ENCODE data around the gene SAFB2. TPM values are rescaled to one million over a fixed set of nuclear protein-coding genes. Genes with fewer than 3 reads are reported as not detected.
A peak's percentile ranks its signal among the peaks of the same experiment; 100 is the strongest.

The SAFB2 gene
- polyA plus RNA-seq, 1 of the 3 experiments (the other 2 are of a cell fraction): 37.7 TPM

- H3K79me2 ChIP-seq (ENCODE audit: insufficient read depth): no peaks in the 10 kb centered on the region
- no peaks in the 10 kb centered on the region for H3K4me1 ChIP-seq (ENCODE audit: control insufficient read depth in 1 of 2, insufficient read depth in 2 of 2, low read depth in 1 of 2, low read length in 1 of 2)
- H3K9ac ChIP-seq: no peak overlapping the region
- no peaks in the 10 kb centered on the region for H3K9me2 ChIP-seq
- no peaks in the 10 kb centered on the region for H3F3A ChIP-seq (replicated peaks; ENCODE audit: insufficient read depth)
- H3K27ac ChIP-seq (ENCODE audit: low read depth in 2 of 2, low read length in 1 of 2): no peak overlapping the region
- TF ChIP-seq CHD2 (IDR thresholded peaks at IDR 0.05; ENCODE audit: low read length, partially characterized antibody): no peak
- TF ChIP-seq, protein P1, sequence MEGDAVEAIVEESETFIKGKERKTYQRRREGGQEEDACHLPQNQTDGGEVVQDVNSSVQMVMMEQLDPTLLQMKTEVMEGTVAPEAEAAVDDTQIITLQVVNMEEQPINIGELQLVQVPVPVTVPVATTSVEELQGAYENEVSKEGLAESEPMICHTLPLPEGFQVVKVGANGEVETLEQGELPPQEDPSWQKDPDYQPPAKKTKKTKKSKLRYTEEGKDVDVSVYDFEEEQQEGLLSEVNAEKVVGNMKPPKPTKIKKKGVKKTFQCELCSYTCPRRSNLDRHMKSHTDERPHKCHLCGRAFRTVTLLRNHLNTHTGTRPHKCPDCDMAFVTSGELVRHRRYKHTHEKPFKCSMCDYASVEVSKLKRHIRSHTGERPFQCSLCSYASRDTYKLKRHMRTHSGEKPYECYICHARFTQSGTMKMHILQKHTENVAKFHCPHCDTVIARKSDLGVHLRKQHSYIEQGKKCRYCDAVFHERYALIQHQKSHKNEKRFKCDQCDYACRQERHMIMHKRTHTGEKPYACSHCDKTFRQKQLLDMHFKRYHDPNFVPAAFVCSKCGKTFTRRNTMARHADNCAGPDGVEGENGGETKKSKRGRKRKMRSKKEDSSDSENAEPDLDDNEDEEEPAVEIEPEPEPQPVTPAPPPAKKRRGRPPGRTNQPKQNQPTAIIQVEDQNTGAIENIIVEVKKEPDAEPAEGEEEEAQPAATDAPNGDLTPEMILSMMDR (IDR thresholded peaks at IDR 0.05): peak; percentile 22; the same call in 1 of the 2 replicates
- WGBS (ENCODE audit: low lambda C conversion rate): 86% methylated on average over 10 of the region's 10 CpGs
- no peak overlapping the region for H2AFZ ChIP-seq (ENCODE audit: low read depth)
- peaks cover 43 to 75% of the 10 kb centered on the region in 2 experiments for H3K36me3 ChIP-seq (replicated peaks in 1 of 2; ENCODE audit: control insufficient read depth in 1 of 2, insufficient read depth in 2 of 2, low read length in 1 of 2)
- no peak for DNase-seq
- ChIA-PET CTCF (interaction anchor here (0.9 to 1.7 kb wide), 2 partner anchors 11 to 20 kb away, joined by 3 to 4 read pairs; no protein-coding TSS in a partner anchor), POLR2A (no interaction called here)
- H4K20me1 ChIP-seq (ENCODE audit: insufficient read depth): no peaks in the 10 kb centered on the region
- H3K4me3 ChIP-seq (ENCODE audit: low read depth in 2 of 2, low read length in 1 of 2): no peak overlapping the region
- H3K4me2 ChIP-seq: no peak overlapping the region
- H3K9me3 ChIP-seq: no peaks in the 10 kb centered on the region
- H3K27me3 ChIP-seq (ENCODE audit: insufficient read depth): no peaks in the 10 kb centered on the region
Measured at GRCh38 chr19:5665781-5666513, 43.4 kb upstream of the SAFB2 start.

- H3K9me2 ChIP-seq: no peaks in the 10 kb centered on the region
- no peaks in the 10 kb centered on the region for H3K79me2 ChIP-seq (ENCODE audit: insufficient read depth)
- no peak overlapping the region for H3K4me3 ChIP-seq (ENCODE audit: low read depth in 2 of 2, low read length in 1 of 2)
- H3K9me3 ChIP-seq: no peaks in the 10 kb centered on the region
- no peak overlapping the region for H3K9ac ChIP-seq
- TF ChIP-seq GABPA (IDR thresholded peaks at IDR 0.05; ENCODE audit: low read depth) (no peak), EZH2phosphoT487 (IDR thresholded peaks at IDR 0.05; ENCODE audit: borderline replicate concordance, low read depth) (no peak), POLR2AphosphoS5 (IDR thresholded peaks at IDR 0.05; ENCODE audit: low read depth, low read length) (no peak), CHD2 (IDR thresholded peaks at IDR 0.05; ENCODE audit: low read length, partially characterized antibody) (no peak), SIN3A (IDR thresholded peaks at IDR 0.05; ENCODE audit: borderline replicate concordance, low read depth, low read length) (no peak), JUND (IDR thresholded peaks at IDR 0.05) (no peak), YY1 (IDR thresholded peaks at IDR 0.05; ENCODE audit: low read depth) (no peak), TCF12 (IDR thresholded peaks at IDR 0.05) (no peak), USF1 (IDR thresholded peaks at IDR 0.05; ENCODE audit: borderline replicate concordance, low read depth) (no peak), RAD21 (IDR thresholded peaks at IDR 0.05; ENCODE audit: low read length) (no peak), FOXJ3 (CRISPR knock-in tag; IDR thresholded peaks at IDR 0.05) (no peak), MEF2A (IDR thresholded peaks at IDR 0.05; ENCODE audit: borderline replicate concordance, low read depth) (no peak), GATA2 (CRISPR knock-in tag; IDR thresholded peaks at IDR 0.05) (no peak), NFIC (IDR thresholded peaks at IDR 0.05; ENCODE audit: borderline replicate concordance) (no peak), RXRA (IDR thresholded peaks at IDR 0.05; ENCODE audit: borderline replicate concordance, low read depth) (no peak)
- TF ChIP-seq, protein P2, sequence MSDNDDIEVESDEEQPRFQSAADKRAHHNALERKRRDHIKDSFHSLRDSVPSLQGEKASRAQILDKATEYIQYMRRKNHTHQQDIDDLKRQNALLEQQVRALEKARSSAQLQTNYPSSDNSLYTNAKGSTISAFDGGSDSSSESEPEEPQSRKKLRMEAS (IDR thresholded peaks at IDR 0.05; ENCODE audit: low read depth): no peak
- H2AFZ ChIP-seq (ENCODE audit: low read depth): no peak overlapping the region
- no peaks in the 10 kb centered on the region for H3K27me3 ChIP-seq (ENCODE audit: insufficient read depth)
- no peaks in the 10 kb centered on the region for H3K4me1 ChIP-seq (ENCODE audit: control insufficient read depth in 1 of 2, insufficient read depth in 2 of 2, low read depth in 1 of 2, low read length in 1 of 2)
- ChIA-PET CTCF (no interaction called here), POLR2A (no interaction called here)
- H3K27ac ChIP-seq (ENCODE audit: low read depth in 2 of 2, low read length in 1 of 2): no peak overlapping the region
- H3F3A ChIP-seq (replicated peaks; ENCODE audit: insufficient read depth): no peaks in the 10 kb centered on the region
- WGBS (ENCODE audit: low lambda C conversion rate): no CpG with 5 or more reads among the region's 2 CpGs
- H4K20me1 ChIP-seq (ENCODE audit: insufficient read depth): no peaks in the 10 kb centered on the region
- peaks cover 51 to 78% of the 10 kb centered on the region in 2 experiments for H3K36me3 ChIP-seq (replicated peaks in 1 of 2; ENCODE audit: control insufficient read depth in 1 of 2, insufficient read depth in 2 of 2, low read length in 1 of 2)
- DNase-seq: no peak
- no peak overlapping the region for H3K4me2 ChIP-seq
Measured at GRCh38 chr19:5664515-5664914, 41.9 kb upstream of the SAFB2 start.
